SHP77 treated with DMSO at 0.1 percent for 48 hours (cell line): ENCODE data around the gene SLC19A3.
A peak's percentile ranks its signal among the peaks of the same experiment; 100 is the strongest.
"Not testable (repeated sequence)": the region's sequence is repeated elsewhere in the genome, so short reads cannot be mapped to it uniquely, and the experiment has no call there.

Experiments used
- DNase-seq: peaks from one replicate; lab custom pipeline; 2025; lab: John Stamatoyannopoulos, UW

SLC19A3 gene

GRCh38 chr2:227717687-227718567 is at the start of gene SLC19A3:
TSS of gene SLC19A3 (minus strand) at chr2:227718028. CDS start at chr2:227702318, 15,710 bp downstream.
- no peak for DNase-seq

GRCh38 chr2:227766373-227766883 is 48.6 kb upstream of the SLC19A3 start:
- DNase-seq, result peak; percentile 35

GRCh38 chr2:227765788-227766372 is 48.1 kb upstream of the SLC19A3 start:
- no peak for DNase-seq

GRCh38 chr2:227761740-227762476 is 44.1 kb upstream of the SLC19A3 start:
- no peak for DNase-seq

- no peak for DNase-seq
Observed at GRCh38 chr2:227759411-227760118, 41.7 kb upstream of the SLC19A3 start.

- not testable (repeated sequence) for DNase-seq
Observed at GRCh38 chr2:227756261-227756660, 38.4 kb upstream of the SLC19A3 start.

- DNase-seq, result no peak
Observed at GRCh38 chr2:227748079-227748478, 30.3 kb upstream of the SLC19A3 start.

- DNase-seq, result no peak
Observed at GRCh38 chr2:227745594-227745993, 27.8 kb upstream of the SLC19A3 start, which contains the start of gene SCYGR8. TSS of gene SCYGR8 (plus strand) at chr2:227745894. CDS start at chr2:227745894, 0 bp downstream.

GRCh38 chr2:227740705-227741104 is 22.9 kb upstream of the SLC19A3 start:
- not testable (repeated sequence) for DNase-seq

GRCh38 chr2:227739351-227739750 is 21.5 kb upstream of the SLC19A3 start:
- no peak for DNase-seq

- no peak for DNase-seq
Observed at GRCh38 chr2:227728035-227728434, 10.2 kb upstream of the SLC19A3 start, which contains the start of gene SCYGR7. TSS of gene SCYGR7 (plus strand) at chr2:227728335. CDS start at chr2:227728335, 0 bp downstream.

- no peak for DNase-seq
Observed at GRCh38 chr2:227724394-227725039, 6.7 kb upstream of the SLC19A3 start, which contains the start of gene SCYGR6. TSS of gene SCYGR6 (minus strand) at chr2:227724757. CDS start at chr2:227724757, 0 bp downstream.

- not testable (repeated sequence) for DNase-seq
Observed at GRCh38 chr2:227722821-227723220, 5.0 kb upstream of the SLC19A3 start.

GRCh38 chr2:227720680-227721079 is 2.9 kb upstream of the SLC19A3 start:
- DNase-seq, result no peak

GRCh38 chr2:227719641-227720040 is 1.8 kb upstream of the SLC19A3 start:
- DNase-seq, result no peak

- DNase-seq, result no peak
Observed at GRCh38 chr2:227716501-227716900, 1.3 kb downstream of the SLC19A3 start.

GRCh38 chr2:227713291-227713690 is 4.5 kb downstream of the SLC19A3 start:
- no peak for DNase-seq

- DNase-seq, result no peak
Observed at GRCh38 chr2:227710986-227711385, 6.8 kb downstream of the SLC19A3 start.

GRCh38 chr2:227707390-227707789 is 10.4 kb downstream of the SLC19A3 start:
- no peak for DNase-seq

GRCh38 chr2:227706859-227707258 is 11.0 kb downstream of the SLC19A3 start:
- DNase-seq, result no peak

GRCh38 chr2:227703961-227704360 is 13.9 kb downstream of the SLC19A3 start:
- DNase-seq, result no peak
